HG03175 (cell line): Measurements from ENCODE around the gene MICALL1.

Experiments
- ATAC-seq: cut with Tn5 transposase; IDR thresholded peaks from one replicate; pipeline ENCODE4 v1.9.1; 2021; ENCODE audit warnings: mild to moderate bottlenecking, moderate library complexity; ENCODE audit not compliant: unreplicated experiment

MICALL1 gene, protein sequence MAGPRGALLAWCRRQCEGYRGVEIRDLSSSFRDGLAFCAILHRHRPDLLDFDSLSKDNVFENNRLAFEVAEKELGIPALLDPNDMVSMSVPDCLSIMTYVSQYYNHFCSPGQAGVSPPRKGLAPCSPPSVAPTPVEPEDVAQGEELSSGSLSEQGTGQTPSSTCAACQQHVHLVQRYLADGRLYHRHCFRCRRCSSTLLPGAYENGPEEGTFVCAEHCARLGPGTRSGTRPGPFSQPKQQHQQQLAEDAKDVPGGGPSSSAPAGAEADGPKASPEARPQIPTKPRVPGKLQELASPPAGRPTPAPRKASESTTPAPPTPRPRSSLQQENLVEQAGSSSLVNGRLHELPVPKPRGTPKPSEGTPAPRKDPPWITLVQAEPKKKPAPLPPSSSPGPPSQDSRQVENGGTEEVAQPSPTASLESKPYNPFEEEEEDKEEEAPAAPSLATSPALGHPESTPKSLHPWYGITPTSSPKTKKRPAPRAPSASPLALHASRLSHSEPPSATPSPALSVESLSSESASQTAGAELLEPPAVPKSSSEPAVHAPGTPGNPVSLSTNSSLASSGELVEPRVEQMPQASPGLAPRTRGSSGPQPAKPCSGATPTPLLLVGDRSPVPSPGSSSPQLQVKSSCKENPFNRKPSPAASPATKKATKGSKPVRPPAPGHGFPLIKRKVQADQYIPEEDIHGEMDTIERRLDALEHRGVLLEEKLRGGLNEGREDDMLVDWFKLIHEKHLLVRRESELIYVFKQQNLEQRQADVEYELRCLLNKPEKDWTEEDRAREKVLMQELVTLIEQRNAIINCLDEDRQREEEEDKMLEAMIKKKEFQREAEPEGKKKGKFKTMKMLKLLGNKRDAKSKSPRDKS

DNA sequence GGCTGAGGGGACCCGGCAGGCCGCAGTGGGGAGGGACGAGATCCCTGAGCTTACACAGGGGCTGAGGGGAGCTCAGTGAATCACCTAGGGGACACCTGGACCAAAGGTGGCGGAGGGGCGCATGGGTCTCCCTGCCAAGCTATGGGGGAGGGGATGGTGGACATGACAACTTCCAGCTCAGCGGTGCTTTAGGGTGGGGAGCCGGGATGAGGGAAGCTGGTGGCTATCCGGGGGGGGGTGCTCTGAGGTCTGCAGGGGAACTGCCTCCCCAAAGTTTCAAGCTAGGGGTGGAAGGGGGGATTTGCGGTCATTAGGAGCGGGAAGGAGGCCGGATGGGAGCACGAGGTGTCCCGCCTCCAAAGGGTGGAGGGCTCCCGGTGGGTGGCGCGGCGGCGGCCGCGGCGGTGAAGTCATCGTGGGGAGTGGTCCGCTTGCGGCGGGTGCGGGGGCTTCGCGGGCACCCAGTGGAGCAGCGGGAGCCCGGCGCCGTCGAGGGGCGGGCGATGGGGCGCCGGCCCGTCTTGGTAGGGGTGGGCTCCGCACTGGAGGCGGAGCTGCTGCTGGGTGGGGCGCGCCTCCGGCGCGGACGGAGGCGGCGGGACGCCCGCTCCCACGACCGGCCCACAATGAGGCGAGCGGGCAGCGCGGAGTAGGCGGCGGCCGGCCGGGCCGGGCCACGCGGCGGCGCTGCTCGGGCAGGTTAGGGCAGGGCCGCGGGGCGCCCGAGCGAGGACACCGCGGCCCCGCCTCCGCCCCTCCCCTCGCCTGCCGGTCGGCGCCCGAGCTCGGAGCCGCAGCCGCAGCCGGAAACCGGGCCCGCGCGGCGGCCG, at the start of gene MICALL1:
Gene MICALL1 (plus strand): TSS at position 764 of the 830 bp plus-strand sequence. CDS start 126 bp downstream, outside the sequence.
- peak; percentile 82 for ATAC-seq

DNA sequence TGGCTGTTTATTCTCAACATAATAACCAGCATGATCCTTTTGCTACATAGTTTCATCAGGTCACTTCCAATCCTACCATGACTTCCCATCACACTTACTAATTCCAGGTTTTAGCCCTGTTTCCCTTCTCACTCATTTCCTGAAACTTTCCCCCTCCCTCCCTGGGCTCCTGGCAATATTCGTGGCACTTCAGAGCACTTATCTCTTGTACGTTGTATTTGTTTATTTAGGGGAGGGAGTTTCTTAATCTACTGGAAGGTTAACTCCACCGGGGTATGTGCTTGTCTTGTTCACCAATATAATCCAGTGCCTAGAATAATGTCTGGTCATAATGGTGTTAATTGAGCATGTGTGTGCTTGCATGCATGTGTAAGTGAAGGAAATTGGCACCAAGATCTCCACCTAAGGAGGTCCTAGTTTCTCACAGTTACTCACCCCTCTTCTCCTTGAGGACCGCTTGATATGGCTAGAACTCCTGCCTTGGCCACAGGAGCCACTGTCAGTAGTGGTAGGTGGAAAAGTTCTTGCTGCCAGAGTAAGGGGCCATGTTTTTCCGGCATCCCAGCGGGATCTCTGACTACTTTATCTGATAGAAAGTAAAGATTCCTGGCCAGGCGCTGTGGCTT, 45.2 kb upstream of the MICALL1 start:
- ATAC-seq, result no peak

DNA sequence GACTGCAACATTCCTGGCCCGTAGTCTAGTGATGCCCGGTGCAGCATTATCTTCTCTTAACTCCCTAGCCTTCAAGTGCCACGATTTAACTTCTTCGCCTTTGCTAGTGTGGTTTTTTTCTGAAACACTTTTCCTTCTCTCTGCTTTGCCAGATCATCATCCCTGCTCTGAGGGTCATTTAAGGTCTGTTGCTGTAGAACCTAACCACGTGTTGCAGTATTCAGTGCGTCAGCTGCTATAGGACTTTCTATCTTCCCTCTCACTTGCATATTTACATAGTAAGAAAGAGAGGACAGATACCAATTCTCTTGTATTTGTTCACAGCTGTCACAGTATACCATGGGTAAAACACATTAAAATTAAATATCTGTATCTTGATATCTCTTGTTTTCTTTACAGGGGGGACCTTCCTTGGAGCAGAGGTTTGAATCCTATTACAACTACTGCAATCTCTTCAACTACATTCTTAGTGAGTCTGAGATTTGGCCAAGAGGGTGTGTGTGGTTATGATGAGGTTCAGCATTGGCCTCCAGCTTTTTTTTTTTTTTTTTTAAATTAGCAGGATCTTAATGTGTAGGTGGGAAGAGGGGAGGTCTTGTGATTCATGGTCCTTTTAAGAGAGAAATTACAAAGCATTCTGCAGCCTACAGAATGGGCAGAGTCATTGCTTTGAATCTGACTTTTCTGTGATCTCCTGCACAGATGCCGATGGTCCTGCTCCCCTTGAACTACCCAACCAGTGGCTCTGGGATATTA, 43.3 kb upstream of the MICALL1 start:
- ATAC-seq, result no peak

DNA sequence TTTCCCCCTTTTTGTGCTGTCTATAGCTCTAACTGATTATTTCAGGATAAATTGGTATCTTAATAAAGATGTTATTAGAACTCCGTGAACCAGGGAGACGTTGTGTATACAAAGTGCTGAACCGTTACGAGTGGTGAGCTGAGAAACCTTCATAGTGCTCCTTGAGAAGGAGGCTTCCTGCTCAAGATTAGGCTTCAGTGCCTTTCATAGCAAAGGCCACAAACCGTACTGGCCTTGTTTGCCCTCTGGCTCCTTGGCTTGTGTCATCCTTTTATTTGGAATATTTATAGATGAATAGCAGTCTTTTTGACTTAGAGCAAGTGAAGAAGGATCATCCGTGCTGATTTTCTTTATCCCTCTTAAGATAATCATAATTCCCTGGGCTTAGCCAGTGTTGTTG, 40.6 kb upstream of the MICALL1 start:
- ATAC-seq, result no peak

DNA sequence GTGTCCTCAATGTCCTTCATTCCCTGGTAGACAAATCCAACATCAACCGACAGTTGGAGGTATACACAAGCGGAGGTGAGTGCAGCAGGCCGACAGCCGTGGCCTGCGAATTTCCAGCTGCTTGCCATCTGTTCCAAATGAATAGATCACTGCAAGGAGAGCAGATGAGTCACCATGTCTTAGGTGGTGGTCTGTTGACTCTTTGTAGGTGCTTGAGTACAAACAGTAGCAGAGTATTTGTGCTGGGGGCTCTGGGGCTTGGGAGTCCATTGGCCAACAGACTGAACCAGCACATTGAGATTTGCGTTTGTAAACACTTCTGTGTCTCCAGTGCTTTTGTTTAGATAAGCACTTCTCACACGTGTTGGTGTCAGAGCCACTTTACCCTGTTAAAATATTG, 35.8 kb upstream of the MICALL1 start:
- ATAC-seq, result no peak

DNA sequence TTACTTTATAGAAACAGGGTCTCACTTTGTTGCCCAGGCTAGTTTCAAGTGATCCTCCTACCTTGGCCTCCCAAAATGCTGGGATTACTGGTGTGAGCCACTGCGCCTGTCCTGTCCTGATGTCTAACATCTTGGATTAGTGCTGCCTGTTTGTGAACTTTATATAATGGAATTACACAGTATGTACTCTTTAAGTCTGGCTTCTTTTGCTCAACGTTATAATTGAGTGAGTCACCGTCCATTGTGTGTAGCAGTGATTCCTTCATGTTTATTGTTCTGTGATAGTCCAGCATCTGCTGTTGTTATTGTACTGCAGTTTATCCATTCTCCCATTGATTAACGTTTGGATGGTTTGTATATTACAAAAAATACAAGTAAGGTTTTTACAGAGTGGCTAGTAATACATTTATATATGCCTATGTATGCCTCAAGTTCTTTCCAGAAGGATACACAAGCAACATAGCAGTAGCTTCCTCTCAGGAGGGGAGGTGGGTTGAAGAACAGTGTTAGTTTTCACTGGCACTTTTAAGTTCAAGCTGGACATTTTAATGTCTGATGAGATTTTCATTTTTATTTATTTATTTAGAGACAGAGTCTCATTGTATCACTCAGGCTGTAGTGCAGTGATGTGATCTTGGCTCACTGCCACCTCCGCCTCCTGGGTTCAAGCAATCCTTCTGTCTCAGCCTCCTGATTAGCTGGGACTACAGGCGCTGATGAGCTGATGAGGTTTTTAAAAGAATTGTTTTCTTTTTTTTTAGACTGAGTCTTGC, 25.2 kb upstream of the MICALL1 start:
- ATAC-seq, result no peak

DNA sequence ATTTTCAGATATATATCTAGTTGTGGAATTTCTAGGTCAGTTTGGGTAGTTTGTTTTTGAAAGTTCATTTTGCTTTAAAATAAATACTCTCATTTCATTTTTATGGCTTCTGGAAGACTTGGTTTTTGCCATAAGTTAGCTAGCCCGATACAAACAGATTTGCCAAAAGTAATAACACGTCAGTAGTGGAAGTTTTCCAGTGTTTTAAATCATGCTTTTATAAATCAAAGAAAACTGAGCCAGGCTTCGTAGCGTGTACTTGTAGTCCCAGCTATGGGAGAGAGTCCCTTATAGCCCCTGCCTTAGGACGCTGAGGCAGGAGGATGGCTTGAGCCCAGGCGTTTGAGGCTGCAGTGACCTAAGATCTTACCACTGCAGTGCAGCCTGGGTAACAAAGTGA, 21.7 kb upstream of the MICALL1 start:
- ATAC-seq, result no peak

DNA sequence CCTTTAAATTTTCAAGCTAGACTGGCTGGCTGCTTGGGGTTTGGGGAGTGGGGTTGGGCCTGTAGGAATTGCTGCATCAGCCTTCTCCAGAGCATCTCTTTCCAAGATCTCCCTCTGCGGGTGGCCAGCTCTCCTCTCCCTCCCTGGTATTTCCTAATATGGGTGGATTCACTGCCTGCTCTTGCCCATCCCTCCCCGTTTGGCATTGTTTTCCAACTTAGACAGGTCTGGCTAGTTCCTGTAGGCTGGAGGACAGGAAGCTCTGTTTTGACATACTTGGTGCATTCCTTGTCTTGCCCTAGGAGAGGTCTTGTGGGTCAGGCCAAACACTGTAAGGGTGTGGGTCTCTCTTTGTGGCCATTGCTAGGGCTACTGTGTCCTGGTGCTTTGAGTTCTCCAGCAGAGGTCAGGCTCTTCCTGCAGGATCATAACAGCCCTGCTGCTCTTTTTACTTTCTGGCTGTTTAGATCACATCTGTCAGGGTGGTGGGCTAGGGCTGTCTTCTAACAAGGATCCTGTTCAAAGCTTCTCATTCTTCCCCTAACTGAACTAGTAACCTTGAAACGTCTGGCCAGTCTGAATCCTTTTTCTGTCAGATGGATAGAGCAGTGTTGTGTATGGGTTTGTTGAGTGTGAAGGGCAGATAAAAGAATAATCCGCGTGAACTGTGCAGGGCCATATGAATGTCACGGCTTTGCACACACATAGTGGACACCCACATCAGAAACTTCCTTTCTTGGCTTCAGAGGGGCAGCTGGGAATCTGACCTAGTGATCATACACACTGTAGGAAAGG, 18.3 kb upstream of the MICALL1 start:
- ATAC-seq, result no peak

DNA sequence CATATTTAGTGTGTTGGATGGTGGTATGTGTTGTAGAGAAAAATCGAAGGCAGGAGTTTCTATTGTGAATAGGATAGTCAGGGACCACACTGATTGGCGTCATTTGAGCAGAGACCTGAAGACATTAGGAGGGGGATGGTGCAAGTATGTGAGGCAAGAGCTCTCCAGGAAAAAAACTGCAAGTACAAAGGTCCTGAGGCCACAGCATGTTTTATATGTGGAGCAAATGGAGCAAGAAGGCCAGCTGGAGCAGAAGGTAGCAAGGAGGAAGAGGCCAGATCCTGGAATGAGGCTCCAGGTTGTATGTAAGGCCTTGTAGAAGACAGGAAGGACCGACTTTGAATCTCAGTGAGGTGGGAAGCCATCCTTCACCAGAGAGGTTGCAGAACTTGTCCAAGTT, 14.2 kb upstream of the MICALL1 start:
- no peak for ATAC-seq

DNA sequence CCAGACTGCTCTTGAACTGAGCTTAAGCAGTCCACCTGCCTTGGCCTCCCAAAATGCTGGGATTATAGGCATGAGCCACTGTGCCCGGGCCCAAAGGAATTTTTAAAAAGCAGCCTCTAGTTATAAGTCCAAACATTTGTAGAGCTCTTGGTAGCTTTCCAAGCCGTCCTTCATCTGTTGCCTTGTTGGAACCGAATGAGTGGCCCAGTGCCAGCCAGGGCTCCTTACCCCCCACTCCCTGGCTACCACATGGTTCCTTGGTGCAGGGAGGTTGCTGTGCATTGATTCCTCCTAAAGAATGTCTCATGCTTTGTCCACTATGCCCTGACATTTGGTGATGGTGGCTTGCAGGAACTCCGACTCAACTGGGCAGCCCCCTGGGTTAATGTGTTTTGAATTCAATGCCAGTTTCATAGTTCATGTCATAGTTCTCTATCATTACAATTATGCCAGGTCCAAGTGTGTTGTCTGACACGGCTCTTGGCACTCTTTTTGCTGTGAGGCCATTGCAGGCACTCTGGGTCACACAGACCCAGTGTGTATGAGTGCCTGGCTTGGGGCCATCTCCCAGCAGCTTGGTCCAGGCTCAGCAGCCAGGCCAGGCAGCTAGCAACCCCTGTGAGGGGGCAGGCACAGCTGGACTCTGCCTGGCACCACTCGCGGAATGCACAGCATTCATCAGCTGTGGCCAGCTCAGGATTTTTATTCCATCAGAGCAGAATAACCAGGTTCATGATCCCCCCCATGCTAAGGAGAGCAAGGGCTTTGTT, 13.3 kb upstream of the MICALL1 start:
- ATAC-seq, result no peak

DNA sequence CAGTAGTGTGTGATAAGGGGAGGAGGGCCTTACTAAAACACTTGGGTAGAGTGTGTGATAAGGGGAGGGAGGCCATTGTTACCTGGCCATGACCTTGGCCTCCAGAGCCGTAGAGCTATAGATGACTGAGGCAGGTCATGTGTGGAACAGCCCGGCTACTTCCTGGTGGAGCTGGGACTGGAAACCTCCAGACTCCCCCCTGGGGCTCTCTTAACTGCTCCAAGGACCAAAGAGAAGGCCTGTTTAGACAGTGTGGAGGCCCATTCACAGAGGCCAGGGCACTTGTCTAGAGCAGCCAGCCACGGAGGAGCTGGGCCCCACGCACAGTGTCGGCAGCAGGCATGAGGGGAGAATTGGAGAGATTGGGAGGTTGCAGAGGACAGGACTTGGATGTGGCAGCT, 12.5 kb upstream of the MICALL1 start:
- ATAC-seq, result no peak

DNA sequence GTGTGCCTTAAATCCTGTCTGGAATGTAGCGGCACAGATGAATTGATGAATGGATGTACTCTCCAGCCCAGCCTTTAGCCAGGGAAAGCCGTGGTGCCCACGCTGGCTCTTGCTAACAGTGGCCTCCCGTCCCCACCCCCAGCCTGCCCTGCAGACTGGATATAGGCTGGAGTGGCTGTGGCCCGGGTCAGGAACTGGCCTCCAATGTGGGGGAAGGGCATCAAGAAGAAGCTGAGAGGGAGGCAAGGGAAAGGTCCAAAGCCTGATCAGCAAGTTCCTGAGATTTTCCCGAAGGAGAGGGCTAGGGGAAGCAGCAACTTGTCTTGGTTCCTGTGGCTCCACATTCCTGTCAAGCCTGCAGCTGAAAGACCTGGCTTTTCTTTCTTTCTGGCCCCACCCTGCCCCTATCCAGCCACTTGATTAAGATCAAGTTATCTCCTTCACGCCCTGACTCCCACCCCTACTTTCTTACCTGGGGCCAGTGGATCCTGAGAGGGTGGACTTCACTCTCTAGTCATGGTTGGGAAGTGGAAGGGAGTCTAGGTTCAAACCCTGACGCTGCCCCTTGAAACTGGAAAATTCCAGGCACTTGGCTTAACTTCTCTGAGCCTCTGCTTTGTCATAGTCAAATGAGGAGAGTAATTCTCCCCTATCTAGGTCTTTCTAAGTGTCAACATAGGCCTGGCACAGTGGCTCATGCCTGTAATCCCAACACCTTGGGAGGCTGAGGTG, 11.0 kb upstream of the MICALL1 start:
- no peak for ATAC-seq

DNA sequence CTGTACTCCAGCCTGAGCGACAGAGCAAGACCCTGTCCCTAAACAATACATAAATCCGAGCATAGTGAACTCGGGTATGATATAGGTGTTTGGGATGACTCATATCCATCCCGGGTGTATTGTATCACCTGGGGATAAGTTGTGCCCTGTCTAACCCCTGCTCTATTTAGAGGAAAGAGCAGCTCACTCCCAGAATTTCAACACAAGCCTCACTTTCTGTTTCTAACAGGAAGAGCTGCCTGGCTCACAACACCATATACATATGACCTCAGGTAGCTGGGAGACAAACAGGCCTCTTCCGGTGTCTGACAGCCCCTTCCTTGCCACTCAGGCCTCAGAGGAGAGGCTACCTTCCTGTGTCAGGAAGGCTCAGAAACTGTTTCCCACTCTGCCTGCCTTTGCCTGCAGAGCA, 9.9 kb upstream of the MICALL1 start:
- ATAC-seq, result peak; percentile 62

DNA sequence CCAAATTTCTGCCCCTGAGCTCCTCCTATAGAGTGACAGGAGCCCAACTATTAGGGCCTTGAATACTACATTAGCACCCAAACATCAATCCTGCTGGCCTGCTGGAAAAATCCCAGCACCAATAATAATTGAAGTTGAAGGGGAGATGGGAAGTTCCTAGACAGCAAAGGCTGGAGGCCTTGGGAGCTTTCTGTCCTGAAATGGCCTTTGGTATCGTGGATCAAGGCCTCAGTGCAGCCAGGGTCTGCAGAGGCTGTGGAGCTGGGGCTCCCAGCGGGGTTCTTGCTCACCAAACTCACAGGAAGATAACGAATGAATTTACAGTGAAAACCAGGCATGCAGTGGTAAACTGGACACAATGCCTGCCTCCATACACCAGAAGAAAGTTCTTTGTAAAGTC, 9.2 kb upstream of the MICALL1 start:
- ATAC-seq, result no peak

DNA sequence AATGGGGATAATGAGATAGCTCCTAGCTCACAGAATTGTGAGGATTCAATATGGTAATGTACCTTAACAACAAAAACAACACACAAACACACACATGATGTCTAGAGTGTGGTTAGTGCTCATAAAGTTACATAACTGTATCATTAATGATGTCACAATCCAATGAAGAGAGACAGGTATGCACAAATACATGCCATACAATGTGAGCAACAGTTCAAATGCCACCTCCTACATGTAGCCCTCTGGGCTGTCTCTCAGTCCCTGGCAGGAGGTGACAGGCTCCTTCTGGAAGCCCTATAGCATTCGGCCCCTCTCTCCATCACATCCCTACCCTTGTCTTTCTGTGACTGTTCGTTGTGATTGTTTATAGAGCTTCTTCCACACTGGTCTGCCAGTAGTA, 8.3 kb upstream of the MICALL1 start:
- no peak for ATAC-seq

DNA sequence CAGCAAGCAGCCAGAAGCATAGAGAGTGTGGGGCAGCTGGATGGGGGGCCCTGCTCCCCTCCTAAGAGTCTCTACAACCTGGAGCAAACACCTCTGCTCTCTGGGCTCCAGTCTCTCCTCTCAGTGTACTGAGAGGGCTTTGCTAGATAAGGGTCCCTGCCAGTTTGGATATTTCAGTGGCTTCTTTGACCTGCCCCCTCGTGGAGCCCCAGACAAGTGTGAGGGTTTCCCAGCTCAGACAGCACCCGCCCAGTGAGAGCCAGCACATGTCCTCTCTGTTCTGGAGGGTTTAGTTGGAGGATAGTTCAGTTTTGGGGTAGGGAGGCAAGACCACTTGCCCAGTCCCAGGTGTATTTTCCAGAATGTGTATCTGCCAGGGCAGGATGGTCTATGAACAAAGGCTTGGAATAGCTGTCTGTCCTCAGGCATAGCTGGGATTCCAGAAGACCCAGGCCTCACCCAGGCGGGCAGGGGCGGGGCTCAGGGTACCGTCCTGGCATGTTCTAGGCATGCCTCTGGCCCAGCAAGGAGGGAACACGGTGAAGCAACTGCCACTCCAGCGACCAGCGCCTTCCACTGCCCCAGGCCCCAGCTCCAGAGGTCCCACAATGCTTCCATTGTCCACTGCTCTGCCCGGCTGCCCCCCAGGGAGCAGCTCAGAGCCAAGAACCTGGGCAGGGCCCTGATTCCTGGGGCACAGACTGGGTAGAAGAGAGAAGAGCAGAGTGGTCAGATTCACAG, 7.5 kb upstream of the MICALL1 start:
- ATAC-seq, result no peak
